Measurements from ENCODE around the gene B3GAT1. TPM values are rescaled to one million over a fixed set of nuclear protein-coding genes. Genes with fewer than 3 reads are reported as not detected.

Gene B3GAT1
- total RNA-seq, 1 donor from 2014 or later = 1.2 TPM

GRCh38 chr11:134374891-134375550 lies 37.0 kb downstream of the B3GAT1 start:
- intact Hi-C loops (cut with micrococcal nuclease) = no loop called here

- intact Hi-C loops (cut with micrococcal nuclease) = no loop called here
These were observed 37.9 kb downstream of the B3GAT1 start for GRCh38 chr11:134374171-134374570.

GRCh38 chr11:134373591-134374052 lies 38.4 kb downstream of the B3GAT1 start:
- intact Hi-C loops (cut with micrococcal nuclease) = no loop called here

- intact Hi-C loops (cut with micrococcal nuclease) = no loop called here
These were observed 39.1 kb downstream of the B3GAT1 start for GRCh38 chr11:134372961-134373360.

GRCh38 chr11:134372536-134372935 lies 39.5 kb downstream of the B3GAT1 start:
- intact Hi-C loops (cut with micrococcal nuclease) = no loop called here

- intact Hi-C loops (cut with micrococcal nuclease) = no loop called here
These were observed 40.4 kb downstream of the B3GAT1 start for GRCh38 chr11:134371436-134372185.

GRCh38 chr11:134370526-134371435 lies 41.3 kb downstream of the B3GAT1 start:
- intact Hi-C loops (cut with micrococcal nuclease) = no loop called here

GRCh38 chr11:134369656-134370525 lies 42.2 kb downstream of the B3GAT1 start:
- intact Hi-C loops (cut with micrococcal nuclease) = loop anchor here (10.0 kb wide), 1 partner anchor 135 kb away; no protein-coding TSS in a partner anchor

- intact Hi-C loops (cut with micrococcal nuclease) = loop anchor here (10.0 kb wide), 1 partner anchor 137 kb away; no protein-coding TSS in a partner anchor
These were observed 44.3 kb downstream of the B3GAT1 start for GRCh38 chr11:134367781-134368180.

GRCh38 chr11:134366254-134366653 lies 45.8 kb downstream of the B3GAT1 start:
- intact Hi-C loops (cut with micrococcal nuclease) = loop anchor here (10.0 kb wide), 1 partner anchor 139 kb away; no protein-coding TSS in a partner anchor

- intact Hi-C loops (cut with micrococcal nuclease) = loop anchor here (10.0 kb wide), 1 partner anchor 140 kb away; no protein-coding TSS in a partner anchor
These were observed 46.8 kb downstream of the B3GAT1 start for GRCh38 chr11:134365011-134365925.

GRCh38 chr11:134364261-134364660 lies 47.8 kb downstream of the B3GAT1 start:
- intact Hi-C loops (cut with micrococcal nuclease) = loop anchor here (10.0 kb wide), 1 partner anchor 141 kb away; no protein-coding TSS in a partner anchor

- intact Hi-C loops (cut with micrococcal nuclease) = loop anchor here (10.0 kb wide), 1 partner anchor 141 kb away; no protein-coding TSS in a partner anchor
These were observed 48.5 kb downstream of the B3GAT1 start for GRCh38 chr11:134363592-134363991.

GRCh38 chr11:134363161-134363560 lies 48.9 kb downstream of the B3GAT1 start:
- intact Hi-C loops (cut with micrococcal nuclease) = loop anchor here (10.0 kb wide), 1 partner anchor 142 kb away; no protein-coding TSS in a partner anchor

GRCh38 chr11:134362192-134362901 lies 49.7 kb downstream of the B3GAT1 start:
- intact Hi-C loops (cut with micrococcal nuclease) = loop anchor here (10.0 kb wide), 1 partner anchor 142 kb away; no protein-coding TSS in a partner anchor

GRCh38 chr11:134361661-134362060 lies 50.4 kb downstream of the B3GAT1 start:
- intact Hi-C loops (cut with micrococcal nuclease) = loop anchor here (2.0 to 10.0 kb wide), 2 partner anchors 143 to 231 kb away; no protein-coding TSS in a partner anchor

GRCh38 chr11:134360050-134360835 lies 51.8 kb downstream of the B3GAT1 start:
- intact Hi-C loops (cut with micrococcal nuclease) = loop anchor here (1.0 to 10.0 kb wide), 4 partner anchors 98 to 508 kb away; no protein-coding TSS in a partner anchor

Data from T-helper 1 cell treated with Interleukin-12 subunit alpha and Interleukin-12 subunit beta and Interleukin-4 antibody, amounts not matched to agents 30 ng/mL and 1 ng/mL, for 36 hours (primary cell).